Uterus (tissue), 2 donors: ENCODE data around the gene GON4L.

Experiments
- POLR2A ChIP-seq, 2 donors: fragments of 450-650 bp; IDR thresholded peaks; one replicate each; pipeline ENCODE4 v1.6.1; 2016; ENCODE audit warnings: antibody characterized with exemption in 2 of 2, mild to moderate bottlenecking in 1 of 2, moderate library complexity in 1 of 2
- TF ChIP-seq, protein P1 (sequence below), 4 experiments: fragments of 200-600 bp in 2 of 4; fragments of 450-650 bp in 2 of 4; sonication (generic) in 2 of 4; IDR thresholded peaks; one replicate each; pipeline ENCODE4 v1.5.1; 2016 to 2019; ENCODE audit warnings: antibody characterized with exemption in 4 of 4, mild to moderate bottlenecking in 2 of 4, moderate library complexity in 1 of 4

GRCh38 chr1:155769257-155769656 is 87.8 kb downstream of the GON4L start:
- TF ChIP-seq, protein P1, sequence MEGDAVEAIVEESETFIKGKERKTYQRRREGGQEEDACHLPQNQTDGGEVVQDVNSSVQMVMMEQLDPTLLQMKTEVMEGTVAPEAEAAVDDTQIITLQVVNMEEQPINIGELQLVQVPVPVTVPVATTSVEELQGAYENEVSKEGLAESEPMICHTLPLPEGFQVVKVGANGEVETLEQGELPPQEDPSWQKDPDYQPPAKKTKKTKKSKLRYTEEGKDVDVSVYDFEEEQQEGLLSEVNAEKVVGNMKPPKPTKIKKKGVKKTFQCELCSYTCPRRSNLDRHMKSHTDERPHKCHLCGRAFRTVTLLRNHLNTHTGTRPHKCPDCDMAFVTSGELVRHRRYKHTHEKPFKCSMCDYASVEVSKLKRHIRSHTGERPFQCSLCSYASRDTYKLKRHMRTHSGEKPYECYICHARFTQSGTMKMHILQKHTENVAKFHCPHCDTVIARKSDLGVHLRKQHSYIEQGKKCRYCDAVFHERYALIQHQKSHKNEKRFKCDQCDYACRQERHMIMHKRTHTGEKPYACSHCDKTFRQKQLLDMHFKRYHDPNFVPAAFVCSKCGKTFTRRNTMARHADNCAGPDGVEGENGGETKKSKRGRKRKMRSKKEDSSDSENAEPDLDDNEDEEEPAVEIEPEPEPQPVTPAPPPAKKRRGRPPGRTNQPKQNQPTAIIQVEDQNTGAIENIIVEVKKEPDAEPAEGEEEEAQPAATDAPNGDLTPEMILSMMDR (IDR thresholded peaks at IDR 0.05) = no peak
- TF ChIP-seq POLR2A (IDR thresholded peaks at IDR 0.05) = no peak
